ENCODE data around the gene UBE2V1.

UBE2V1 gene

DNA sequence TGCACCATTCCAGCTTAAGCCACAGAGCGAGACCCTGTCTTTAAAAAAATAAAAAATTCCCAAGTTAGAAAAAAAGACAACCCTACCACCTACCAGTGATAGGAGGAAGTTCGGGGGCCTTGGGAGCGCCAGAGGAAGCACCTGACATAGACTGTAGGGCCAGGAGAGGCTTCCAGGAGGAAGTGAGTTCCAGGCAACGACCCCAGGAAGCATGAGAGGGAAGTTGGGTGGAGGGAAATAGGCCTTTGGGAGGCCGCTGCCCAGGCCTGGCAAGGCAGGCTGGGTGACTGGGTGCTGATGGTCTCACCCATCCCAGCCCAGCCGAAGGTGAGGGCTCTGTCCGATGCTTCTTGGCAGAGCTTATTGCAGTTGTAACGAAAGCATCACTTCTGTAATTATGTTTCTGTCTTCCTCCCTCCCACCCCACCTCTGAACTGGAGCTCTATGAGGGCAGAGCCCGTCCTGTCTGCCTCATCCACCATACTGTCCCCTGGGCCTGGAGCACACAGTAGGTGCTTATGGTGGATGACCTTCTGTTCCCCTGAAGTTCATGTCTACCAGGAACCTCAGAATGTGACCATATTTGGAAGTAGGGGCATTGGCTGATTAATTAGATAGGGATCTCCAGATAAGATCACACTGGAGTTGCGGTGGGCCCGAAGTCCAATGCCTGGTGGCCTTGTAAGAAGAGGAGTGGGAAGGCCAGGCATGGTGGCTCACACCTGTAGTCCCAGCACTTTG is 54.1 kb downstream of the UBE2V1 start:
- DNase-seq: no peak

DNA sequence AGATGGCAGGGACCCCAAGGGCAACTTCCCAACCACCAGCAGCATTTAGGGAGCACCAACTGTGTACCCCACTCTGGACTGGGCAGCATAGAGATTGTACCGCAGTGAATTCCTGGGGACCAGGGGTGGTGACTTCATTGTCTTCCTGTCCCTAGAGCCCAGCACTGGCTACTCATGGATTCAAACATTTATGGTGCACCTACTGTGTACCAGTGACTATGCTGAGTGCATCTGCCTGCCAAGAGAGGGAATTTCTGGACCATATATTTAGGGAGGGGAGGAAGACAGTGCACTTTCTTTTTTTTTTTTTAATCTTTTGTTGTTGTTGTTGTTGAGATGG is 55.3 kb downstream of the UBE2V1 start:
- no peak for DNase-seq

- no peak for DNase-seq
These were observed 55.8 kb downstream of the UBE2V1 start for GRCh38 chr20:50056951-50057713.

- no peak for DNase-seq
These were observed 56.5 kb downstream of the UBE2V1 start for GRCh38 chr20:50056408-50056926.

GRCh38 chr20:50055524-50056083 is 57.3 kb downstream of the UBE2V1 start:
- DNase-seq: no peak

DNA sequence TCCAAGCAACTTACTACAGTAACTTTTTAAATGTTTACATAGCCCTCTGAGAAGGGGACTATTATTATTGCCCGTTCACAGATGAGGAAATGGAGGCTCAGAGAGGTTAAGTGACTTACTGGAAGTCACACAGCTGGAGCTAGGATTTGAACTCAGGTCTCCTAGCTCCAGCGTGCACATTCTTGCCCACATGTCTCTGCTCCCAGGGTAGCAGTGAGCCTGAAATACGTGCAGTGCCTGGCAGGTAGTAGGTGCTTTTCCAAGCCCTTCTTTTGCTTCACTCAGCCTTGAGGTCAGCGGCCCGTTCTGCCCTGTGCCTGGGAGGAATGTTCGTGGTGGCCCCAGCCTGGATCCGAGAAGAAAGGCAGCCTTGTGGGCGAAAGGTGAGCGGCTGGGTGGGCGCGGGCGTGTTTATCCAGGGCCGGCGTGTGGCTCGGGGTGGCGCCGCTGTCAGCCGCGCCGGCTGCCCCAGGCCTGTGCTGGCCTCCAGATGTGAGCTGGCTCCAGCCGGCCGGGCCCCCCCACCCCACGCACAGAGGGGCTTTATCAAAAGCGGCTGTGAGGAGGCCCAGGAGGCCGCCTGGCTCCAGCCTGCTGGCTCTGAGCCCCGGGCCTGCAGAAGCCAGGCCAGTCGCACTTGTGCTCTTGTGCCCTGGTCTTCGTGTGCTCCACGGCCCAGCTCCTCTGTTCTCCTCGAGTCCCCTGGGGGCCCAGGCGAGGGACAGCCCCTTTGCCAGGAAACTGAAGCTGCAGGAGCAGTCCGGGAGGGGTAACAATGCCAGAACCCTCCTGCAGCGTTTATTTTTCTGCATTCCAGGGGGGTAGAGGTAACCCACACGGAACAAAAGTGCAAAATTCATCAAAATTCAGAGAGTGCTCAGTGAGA is 58.1 kb downstream of the UBE2V1 start:
- no peak for DNase-seq

- DNase-seq: no peak
These were observed 58.8 kb downstream of the UBE2V1 start for GRCh38 chr20:50054231-50054547.

GRCh38 chr20:50053362-50054230 is 59.4 kb downstream of the UBE2V1 start:
- DNase-seq: no peak

GRCh38 chr20:50052550-50053361 is 60.2 kb downstream of the UBE2V1 start:
- DNase-seq: no peak

DNA sequence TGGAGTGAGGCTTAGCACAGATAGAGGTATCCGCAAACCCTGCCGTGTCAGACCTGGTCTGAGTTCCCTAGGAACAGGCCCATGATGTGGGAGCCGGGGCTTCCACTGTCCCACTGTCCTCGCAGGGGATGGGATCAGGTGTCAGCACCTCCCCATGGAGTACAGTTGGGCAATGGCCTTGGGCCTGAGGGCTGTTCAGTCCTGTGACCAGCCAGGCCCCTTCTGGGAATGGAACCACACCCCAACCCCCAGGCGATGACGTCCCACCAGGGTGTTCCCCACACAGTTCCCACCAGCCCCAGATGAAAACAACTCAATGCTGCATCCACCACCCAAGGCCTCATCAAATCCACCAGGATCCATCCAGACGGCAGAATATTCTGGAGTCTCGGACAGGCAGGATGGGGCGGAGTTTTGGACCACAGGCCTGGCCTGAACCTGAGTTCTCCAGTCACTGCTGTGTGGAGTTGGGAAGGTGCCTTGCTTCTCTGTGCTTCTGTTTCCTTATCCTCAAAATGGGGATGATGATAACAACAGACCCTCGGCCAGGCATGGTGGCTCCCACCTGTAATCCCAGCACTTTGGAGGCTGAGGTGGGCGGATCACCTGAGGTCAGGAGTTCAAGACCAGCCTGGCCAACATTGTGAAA is 62.2 kb downstream of the UBE2V1 start:
- DNase-seq: no peak

DNA sequence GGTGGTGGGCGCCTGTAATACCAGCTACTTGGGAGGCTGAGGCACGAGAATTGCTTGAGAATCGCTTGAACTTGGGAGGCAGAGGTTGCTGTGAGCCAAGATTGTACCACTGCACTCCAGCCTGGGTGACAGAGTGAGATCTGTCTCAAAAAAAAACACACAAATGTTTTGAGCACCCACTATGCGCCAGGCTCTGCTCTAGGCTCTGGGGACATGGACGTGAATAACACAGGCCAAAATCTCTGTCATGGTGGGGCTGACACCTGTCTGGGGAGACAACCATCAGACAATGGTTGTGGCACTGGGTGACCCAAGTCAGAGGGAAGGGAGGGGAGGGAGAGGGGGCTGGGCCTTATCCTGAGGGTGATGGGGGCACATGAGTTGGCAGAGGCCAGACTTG is 62.7 kb downstream of the UBE2V1 start:
- no peak for DNase-seq

- no peak for DNase-seq
These were observed 63.4 kb downstream of the UBE2V1 start for GRCh38 chr20:50049442-50050026.

DNA sequence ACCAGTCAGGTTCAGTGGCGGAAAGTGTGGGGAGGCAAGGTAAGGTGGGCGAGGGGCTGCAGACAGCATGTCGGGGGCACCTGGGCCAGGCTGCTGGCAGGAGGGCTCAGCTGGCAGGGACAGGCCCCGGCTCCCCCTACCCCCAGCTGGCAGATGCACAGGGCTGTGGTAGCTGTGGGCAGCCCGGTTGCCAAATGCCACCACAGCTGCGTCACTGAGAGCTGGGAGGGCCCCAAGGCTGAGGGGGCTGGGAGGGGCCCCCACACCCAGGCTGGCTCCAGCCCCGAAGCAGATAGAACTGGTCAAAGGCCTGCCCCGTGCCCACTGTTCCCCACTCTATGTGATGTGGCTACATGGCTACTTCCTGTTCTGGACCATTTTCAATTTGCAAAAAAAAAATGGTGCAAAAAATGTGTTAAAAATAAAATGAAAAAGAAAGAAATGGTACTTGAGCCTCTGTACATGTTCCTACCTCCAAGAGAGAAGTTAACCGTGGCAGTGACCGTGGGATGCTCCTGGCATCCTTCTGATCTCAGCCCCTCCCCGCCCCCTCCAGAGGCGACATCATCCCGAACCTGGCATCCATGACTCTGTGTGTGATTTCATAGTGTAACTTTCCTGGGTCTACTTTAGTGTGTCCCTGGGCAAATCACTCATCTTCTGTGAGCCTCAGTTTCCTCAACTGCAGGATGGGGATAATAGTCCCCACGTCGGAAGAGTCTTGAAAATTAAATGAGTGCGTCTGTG is 64.4 kb downstream of the UBE2V1 start:
- no peak for DNase-seq

GRCh38 chr20:50044353-50044960 is 68.5 kb downstream of the UBE2V1 start:
- no peak for DNase-seq

DNA sequence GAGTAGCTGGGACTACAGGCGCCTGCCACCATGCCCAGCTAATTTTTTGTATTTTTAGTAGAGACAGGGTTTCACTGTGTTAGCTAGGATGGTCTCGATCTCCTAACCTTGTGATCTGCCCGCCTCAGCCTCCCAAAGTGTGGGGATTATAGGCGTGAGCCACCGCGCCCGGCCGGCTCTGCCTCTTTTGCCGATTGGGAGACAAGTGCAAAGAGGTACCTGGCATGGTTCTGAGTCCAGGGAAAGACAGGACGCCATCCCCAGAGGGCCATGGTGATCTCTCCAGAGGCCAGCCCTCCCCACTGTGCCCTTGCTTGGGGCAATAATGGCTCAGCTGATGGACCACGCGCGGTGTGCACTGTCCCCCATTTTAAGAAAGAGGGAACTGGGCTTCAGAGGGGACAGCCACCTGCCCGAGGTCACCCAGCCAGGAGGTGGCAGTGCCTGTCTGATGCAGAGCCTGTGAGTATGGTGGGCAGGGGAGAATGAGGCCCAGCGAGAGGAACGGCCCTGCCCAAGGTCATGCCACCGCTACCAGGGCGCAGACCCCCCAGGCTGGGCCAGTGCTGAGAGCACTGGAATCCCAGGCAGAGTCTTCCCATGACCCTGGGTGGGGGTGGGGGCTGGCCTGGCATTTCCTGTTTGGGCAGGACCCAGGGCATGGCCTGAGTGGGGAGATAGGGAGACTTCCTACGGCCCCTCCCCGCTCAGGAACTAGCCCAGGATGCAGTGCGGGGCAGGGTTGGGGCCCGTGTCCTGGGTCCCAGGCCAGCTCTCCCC is 69.2 kb downstream of the UBE2V1 start:
- DNase-seq: no peak

DNA sequence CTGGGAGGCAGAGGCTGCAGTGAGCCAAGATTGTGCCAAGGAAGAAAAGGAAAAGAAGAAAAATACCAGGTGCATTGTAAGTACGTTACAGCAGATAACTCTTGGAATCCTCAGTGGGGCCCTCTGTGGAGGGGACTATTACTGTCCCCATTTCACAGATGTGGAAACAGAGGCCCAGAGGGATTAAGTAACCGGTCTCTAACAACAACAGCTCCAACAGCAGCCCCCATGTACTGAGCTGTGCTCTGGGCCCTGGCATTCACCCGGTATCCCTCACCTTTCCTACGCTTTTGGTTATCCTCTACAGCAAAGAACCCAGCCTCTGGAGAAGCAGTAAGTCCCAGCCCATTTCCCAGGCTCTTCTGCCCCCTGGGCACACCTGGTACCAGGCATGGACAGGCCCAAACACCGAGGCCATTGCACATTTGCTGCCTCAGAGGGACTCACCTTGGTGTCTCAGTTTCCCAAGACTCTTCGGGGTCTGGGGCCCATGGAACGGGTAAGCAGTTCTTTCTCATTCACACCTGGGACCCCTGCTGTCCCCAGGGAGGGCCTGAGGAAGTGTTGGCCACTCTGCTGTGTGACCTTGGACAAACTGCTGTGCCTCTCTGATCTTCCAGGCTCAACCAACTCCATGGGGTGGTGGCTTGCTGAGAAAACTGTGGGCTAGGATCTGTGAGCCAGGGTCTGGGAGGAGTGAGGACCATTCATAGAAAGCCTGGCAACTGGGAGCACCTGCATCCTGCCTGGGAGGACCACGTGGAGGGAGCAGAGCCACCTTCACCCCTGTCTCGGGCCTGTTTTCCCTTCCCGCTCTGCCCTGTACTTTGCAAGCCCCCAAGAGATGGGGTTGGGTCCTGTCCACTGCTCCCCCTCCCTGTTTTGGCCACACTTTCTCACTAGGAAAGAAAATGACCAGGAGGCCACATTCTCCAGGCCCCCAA is 70.3 kb downstream of the UBE2V1 start:
- no peak for DNase-seq

DNA sequence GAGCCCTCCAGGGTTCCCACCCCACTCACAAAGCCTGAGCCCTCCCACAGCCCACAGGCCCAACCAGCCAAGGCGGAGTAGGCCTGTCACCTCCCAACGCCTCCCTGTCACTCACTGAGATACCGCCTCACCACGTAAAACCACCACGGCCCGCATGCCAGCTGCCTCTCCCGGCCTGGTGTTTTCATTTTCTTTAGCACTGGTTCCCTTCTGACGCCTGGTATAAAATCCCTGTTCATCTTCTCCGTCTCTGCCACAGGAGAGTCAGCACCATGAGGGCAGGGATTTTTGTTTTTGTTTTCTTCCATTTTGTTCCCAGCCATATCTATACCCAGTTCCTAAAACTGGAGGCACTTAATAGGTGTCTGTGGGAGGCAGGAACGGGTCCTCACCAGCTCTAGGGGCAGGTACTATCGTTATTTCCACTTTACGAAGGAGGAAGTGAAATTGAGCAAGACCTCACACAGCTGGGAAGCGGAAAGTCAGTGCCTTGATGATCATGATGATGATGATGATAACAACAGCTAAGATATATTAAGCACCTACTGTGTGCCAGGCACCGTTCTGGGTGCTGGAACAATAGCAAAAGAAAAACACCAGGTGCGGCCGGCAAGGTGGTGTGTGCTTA is 71.6 kb downstream of the UBE2V1 start:
- no peak for DNase-seq
